ENCODE measurements around the gene CPLX3. TPM values are rescaled to one million over a fixed set of nuclear protein-coding genes. Genes with fewer than 3 reads are reported as not detected.

CPLX3 gene
- total and polyA plus RNA-seq, 2 of the 8 experiments (the other 6 are each of a cell fraction or from before 2014, with no cell fraction given), result 0.17 TPM; not detected in 1

DNA sequence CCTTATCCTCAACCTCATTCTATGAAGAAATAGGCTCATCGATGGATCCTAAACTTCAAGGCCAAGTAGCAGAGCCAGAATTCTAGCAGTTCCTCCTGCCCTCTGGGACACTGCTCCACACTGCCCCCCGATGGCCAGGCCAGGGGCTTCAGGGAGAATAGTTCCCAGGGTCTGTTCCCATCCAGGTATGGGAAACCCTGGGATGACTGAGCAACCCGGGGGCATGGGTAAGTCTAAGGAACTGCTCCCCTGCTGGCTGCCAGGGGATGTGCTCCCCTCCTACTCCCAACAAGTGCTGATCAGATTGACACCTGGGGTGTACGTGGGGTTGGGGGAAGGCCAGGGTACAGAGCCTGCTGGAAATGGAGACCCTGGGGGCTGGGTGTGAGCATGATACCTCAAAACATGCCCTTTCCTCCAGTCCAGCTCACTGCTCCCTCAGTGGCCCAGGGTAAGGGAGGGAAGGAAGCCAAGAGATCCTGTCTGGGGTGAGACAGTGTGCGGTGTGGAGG, 8.9 kb downstream of the CPLX3 start (continued):
- TF ChIP-seq, protein P1, sequence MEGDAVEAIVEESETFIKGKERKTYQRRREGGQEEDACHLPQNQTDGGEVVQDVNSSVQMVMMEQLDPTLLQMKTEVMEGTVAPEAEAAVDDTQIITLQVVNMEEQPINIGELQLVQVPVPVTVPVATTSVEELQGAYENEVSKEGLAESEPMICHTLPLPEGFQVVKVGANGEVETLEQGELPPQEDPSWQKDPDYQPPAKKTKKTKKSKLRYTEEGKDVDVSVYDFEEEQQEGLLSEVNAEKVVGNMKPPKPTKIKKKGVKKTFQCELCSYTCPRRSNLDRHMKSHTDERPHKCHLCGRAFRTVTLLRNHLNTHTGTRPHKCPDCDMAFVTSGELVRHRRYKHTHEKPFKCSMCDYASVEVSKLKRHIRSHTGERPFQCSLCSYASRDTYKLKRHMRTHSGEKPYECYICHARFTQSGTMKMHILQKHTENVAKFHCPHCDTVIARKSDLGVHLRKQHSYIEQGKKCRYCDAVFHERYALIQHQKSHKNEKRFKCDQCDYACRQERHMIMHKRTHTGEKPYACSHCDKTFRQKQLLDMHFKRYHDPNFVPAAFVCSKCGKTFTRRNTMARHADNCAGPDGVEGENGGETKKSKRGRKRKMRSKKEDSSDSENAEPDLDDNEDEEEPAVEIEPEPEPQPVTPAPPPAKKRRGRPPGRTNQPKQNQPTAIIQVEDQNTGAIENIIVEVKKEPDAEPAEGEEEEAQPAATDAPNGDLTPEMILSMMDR (IDR thresholded peaks at IDR 0.05; ENCODE audit: control extremely low read depth in 1 of 3, insufficient read depth in 1 of 3, low read depth in 1 of 3, low read length in 3 of 3), result peak; percentile 73 to 98 (median 97)
- TF ChIP-seq, protein P2, sequence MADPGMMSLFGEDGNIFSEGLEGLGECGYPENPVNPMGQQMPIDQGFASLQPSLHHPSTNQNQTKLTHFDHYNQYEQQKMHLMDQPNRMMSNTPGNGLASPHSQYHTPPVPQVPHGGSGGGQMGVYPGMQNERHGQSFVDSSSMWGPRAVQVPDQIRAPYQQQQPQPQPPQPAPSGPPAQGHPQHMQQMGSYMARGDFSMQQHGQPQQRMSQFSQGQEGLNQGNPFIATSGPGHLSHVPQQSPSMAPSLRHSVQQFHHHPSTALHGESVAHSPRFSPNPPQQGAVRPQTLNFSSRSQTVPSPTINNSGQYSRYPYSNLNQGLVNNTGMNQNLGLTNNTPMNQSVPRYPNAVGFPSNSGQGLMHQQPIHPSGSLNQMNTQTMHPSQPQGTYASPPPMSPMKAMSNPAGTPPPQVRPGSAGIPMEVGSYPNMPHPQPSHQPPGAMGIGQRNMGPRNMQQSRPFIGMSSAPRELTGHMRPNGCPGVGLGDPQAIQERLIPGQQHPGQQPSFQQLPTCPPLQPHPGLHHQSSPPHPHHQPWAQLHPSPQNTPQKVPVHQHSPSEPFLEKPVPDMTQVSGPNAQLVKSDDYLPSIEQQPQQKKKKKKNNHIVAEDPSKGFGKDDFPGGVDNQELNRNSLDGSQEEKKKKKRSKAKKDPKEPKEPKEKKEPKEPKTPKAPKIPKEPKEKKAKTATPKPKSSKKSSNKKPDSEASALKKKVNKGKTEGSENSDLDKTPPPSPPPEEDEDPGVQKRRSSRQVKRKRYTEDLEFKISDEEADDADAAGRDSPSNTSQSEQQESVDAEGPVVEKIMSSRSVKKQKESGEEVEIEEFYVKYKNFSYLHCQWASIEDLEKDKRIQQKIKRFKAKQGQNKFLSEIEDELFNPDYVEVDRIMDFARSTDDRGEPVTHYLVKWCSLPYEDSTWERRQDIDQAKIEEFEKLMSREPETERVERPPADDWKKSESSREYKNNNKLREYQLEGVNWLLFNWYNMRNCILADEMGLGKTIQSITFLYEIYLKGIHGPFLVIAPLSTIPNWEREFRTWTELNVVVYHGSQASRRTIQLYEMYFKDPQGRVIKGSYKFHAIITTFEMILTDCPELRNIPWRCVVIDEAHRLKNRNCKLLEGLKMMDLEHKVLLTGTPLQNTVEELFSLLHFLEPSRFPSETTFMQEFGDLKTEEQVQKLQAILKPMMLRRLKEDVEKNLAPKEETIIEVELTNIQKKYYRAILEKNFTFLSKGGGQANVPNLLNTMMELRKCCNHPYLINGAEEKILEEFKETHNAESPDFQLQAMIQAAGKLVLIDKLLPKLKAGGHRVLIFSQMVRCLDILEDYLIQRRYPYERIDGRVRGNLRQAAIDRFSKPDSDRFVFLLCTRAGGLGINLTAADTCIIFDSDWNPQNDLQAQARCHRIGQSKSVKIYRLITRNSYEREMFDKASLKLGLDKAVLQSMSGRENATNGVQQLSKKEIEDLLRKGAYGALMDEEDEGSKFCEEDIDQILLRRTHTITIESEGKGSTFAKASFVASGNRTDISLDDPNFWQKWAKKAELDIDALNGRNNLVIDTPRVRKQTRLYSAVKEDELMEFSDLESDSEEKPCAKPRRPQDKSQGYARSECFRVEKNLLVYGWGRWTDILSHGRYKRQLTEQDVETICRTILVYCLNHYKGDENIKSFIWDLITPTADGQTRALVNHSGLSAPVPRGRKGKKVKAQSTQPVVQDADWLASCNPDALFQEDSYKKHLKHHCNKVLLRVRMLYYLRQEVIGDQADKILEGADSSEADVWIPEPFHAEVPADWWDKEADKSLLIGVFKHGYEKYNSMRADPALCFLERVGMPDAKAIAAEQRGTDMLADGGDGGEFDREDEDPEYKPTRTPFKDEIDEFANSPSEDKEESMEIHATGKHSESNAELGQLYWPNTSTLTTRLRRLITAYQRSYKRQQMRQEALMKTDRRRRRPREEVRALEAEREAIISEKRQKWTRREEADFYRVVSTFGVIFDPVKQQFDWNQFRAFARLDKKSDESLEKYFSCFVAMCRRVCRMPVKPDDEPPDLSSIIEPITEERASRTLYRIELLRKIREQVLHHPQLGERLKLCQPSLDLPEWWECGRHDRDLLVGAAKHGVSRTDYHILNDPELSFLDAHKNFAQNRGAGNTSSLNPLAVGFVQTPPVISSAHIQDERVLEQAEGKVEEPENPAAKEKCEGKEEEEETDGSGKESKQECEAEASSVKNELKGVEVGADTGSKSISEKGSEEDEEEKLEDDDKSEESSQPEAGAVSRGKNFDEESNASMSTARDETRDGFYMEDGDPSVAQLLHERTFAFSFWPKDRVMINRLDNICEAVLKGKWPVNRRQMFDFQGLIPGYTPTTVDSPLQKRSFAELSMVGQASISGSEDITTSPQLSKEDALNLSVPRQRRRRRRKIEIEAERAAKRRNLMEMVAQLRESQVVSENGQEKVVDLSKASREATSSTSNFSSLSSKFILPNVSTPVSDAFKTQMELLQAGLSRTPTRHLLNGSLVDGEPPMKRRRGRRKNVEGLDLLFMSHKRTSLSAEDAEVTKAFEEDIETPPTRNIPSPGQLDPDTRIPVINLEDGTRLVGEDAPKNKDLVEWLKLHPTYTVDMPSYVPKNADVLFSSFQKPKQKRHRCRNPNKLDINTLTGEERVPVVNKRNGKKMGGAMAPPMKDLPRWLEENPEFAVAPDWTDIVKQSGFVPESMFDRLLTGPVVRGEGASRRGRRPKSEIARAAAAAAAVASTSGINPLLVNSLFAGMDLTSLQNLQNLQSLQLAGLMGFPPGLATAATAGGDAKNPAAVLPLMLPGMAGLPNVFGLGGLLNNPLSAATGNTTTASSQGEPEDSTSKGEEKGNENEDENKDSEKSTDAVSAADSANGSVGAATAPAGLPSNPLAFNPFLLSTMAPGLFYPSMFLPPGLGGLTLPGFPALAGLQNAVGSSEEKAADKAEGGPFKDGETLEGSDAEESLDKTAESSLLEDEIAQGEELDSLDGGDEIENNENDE (IDR thresholded peaks at IDR 0.05; ENCODE audit: insufficient replicate concordance, low read length), result no peak
- TF ChIP-seq, protein P3, sequence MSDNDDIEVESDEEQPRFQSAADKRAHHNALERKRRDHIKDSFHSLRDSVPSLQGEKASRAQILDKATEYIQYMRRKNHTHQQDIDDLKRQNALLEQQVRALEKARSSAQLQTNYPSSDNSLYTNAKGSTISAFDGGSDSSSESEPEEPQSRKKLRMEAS (IDR thresholded peaks at IDR 0.05), result peak; percentile 25; the same call in 1 of the 2 replicates
- no peak for TF ChIP-seq CTBP2 (IDR thresholded peaks at IDR 0.05; ENCODE audit: borderline replicate concordance, insufficient read depth, insufficient read length, low read length)
- no peak for TF ChIP-seq NRF1 (IDR thresholded peaks at IDR 0.05; ENCODE audit: low read depth, low read length)
- no peak for TF ChIP-seq POLR2AphosphoS5 (IDR thresholded peaks at IDR 0.05; ENCODE audit: low read depth, low read length)
- no peak for TF ChIP-seq NANOG (IDR thresholded peaks at IDR 0.05; ENCODE audit: insufficient read depth, low read depth, low read length, poor library complexity, severe bottlenecking)

All from H1 (cell line).